DND-41 (cell line): Measurements from ENCODE around the gene ATP6V0D1.

ENCODE experiments used
- CTCF ChIP-seq: IDR thresholded peaks from 2 replicates; pipeline ENCODE4 v1.5.1; 2012; ENCODE audit warnings: borderline replicate concordance, low read length, moderate library complexity, mild to moderate bottlenecking; ENCODE audit not compliant: poor library complexity, severe bottlenecking; ENCODE audit errors: extremely low read depth
- EZH2 ChIP-seq: IDR thresholded peaks from 3 replicates; pipeline ENCODE4 v1.6.1; 2012; ENCODE audit warnings: borderline replicate concordance, low read depth, mild to moderate bottlenecking, moderate library complexity, low read length, inconsistent platforms; ENCODE audit not compliant: severe bottlenecking

DNA sequence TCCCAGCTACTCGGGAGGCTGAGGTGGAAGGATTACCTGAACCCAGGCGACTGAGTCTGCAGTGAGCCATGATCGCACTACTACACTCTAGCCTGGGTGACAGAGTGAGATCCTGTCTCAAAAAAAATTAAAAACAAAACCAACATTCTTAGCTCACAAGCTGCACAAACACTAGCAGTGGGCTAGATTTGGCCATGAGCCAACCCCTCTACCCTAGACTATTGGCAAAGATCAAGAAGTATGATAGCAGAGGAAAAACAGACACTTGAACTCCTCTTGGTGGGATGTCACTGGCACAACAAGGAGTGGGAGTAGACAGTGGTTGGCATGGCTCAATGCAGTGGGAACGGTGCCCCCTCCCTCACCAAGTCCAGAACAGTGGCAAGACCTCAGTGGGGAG is 28.1 kb upstream of the ATP6V0D1 start:
- TF ChIP-seq CTCF (no peak), EZH2 (no peak)
